OCI-LY7 (cell line): Measurements from ENCODE around the gene NCS1.

Experiments used
- CTCF ChIP-seq: fragments of 200-600 bp; sonication (generic); conservative IDR thresholded peaks from 2 replicates; pipeline ENCODE4 v1.5.1; 2014; ENCODE audit warnings: mild to moderate bottlenecking, antibody characterized with exemption, low read length, moderate library complexity, mixed read lengths
- EZH2phosphoT487 ChIP-seq: fragments of 200-600 bp; sonication (generic); IDR thresholded peaks from 2 replicates; pipeline ENCODE4 v1.6.1; 2018; ENCODE audit warnings: low read depth, borderline replicate concordance, mild to moderate bottlenecking, mixed run types, antibody characterized with exemption, low read length, moderate library complexity, mixed read lengths

GRCh38 chr9:130185017-130185416, 12.8 kb downstream of the NCS1 start:
- TF ChIP-seq CTCF (no peak), EZH2phosphoT487 (no peak)
